ENCODE results near the gene PARVB. TPM values are rescaled to one million over a fixed set of nuclear protein-coding genes. Genes with fewer than 3 reads are reported as not detected.
"Not testable (repeated sequence)": the region's sequence is repeated elsewhere in the genome, so short reads cannot be mapped to it uniquely, and the experiment has no call there.

The PARVB gene
- total RNA-seq, 4 donors from 2014 or later = 59.5 to 82.0 (median 61.2) TPM

GRCh38 chr22:44051358-44051757 is 27.3 kb downstream of the PARVB start:
- no peak for TF ChIP-seq CTCF (IDR thresholded peaks at IDR 0.05)
- no peak for DNase-seq (ENCODE audit: low spot score)
- no peak for ATAC-seq (ENCODE audit: low FRiP score)

- no peak for ATAC-seq (ENCODE audit: low FRiP score)
- no peak for TF ChIP-seq CTCF (IDR thresholded peaks at IDR 0.05)
- no peak for DNase-seq (ENCODE audit: low spot score)
These were observed 27.9 kb downstream of the PARVB start for GRCh38 chr22:44051961-44052360.

- no peak for DNase-seq (ENCODE audit: low spot score)
- no peak for TF ChIP-seq CTCF (IDR thresholded peaks at IDR 0.05)
- ATAC-seq (ENCODE audit: low FRiP score) = no peak
These were observed 31.7 kb downstream of the PARVB start for GRCh38 chr22:44055805-44056204.

GRCh38 chr22:44056649-44057048 is 32.5 kb downstream of the PARVB start:
- DNase-seq (ENCODE audit: low spot score); ATAC-seq (ENCODE audit: low FRiP score): not testable (repeated sequence)

- DNase-seq (ENCODE audit: low spot score) (no peak), ATAC-seq (ENCODE audit: low FRiP score) (peak; percentile 42)
These were observed 33.4 kb downstream of the PARVB start for GRCh38 chr22:44057401-44057987.

GRCh38 chr22:44063462-44064371 is 39.6 kb downstream of the PARVB start:
- no peak for ATAC-seq (ENCODE audit: low FRiP score)
- no peak for TF ChIP-seq CTCF (IDR thresholded peaks at IDR 0.05)
- no peak for DNase-seq (ENCODE audit: low spot score)

More at GRCh38 chr22:44057401-44057987, 33.4 kb downstream of the PARVB start:
- TF ChIP-seq CTCF (IDR thresholded peaks at IDR 0.05) = no peak

- ATAC-seq (ENCODE audit: low FRiP score) (no peak), DNase-seq (ENCODE audit: low spot score) (no peak)
- TF ChIP-seq CTCF (IDR thresholded peaks at IDR 0.05) = no peak
These were observed 42.9 kb downstream of the PARVB start for GRCh38 chr22:44067033-44067432.

Measured in omental fat pad (tissue), 4 donors.